Measurements from ENCODE around the gene TTYH2. TPM values are rescaled to one million over a fixed set of nuclear protein-coding genes. Genes with fewer than 3 reads are reported as not detected.
"Not testable (repeated sequence)": the region's sequence is repeated elsewhere in the genome, so short reads cannot be mapped to it uniquely, and the experiment has no call there.

The TTYH2 gene
- total and polyA plus RNA-seq, 5 experiments from 2014 or later, result 0.57 to 9.6 (median 2.2) TPM

- Mint-ChIP-seq H3K27ac (peak overlapping the region in 2 of 10 donors; percentile 1 to 29), H3K4me3 (no peak overlapping the region), H3K4me1 (peaks cover 0 to 9% (median 5%) of the 10 kb centered on the region in 4 donors), H3K9me3 (no peaks in the 10 kb centered on the region), H3K27me3 (no peaks in the 10 kb centered on the region), H3K36me3 (peaks cover 0 to 2% (median 0%) of the 10 kb centered on the region in 3 donors)
- ATAC-seq (no peak), DNase-seq (no peak)
- POLR2A ChIA-PET, result no interaction called here
These were observed 32.5 kb downstream of the TTYH2 start for GRCh38 chr17:74245871-74246270.

DNA sequence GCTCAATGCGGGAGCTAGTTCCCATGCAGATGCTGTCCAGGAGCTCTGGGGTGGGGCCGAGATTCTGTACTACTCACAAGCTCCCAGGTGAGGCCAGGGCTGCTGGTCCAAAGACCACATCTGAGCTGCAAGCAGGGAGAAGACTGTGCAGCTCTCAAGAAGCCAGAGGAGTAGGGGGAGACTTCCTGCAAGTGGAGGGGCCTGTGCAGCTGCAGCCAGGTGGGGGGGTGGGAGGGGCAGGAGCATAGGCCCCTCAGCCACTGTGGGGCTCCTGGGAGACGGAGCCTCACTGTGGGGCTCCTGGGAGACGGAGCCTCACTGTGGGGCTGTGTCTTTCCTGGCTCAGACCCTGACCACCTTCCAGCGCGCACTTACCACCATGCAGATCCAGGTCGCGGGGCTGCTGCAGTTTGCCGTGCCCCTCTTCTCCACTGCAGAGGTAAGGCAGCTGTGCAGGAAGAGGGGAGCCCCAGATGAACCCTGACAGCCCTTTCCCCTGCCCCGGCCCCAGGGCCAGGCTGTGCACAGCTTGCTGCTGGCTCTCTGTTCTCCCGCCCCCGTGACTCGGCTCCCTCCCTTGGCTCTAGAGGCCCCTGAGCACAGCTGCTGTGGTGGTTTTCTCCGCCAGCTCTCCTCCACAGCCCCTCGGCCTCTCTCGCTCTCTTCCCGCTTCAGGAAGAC lies 36.4 kb downstream of the TTYH2 start:
- H3K9me3 Mint-ChIP-seq, result no peaks in the 10 kb centered on the region
- no peak for DNase-seq
- peaks cover 0 to 9% (median 6%) of the 10 kb centered on the region in 4 donors for H3K4me1 Mint-ChIP-seq
- peak overlapping the region in 1 of 10 donors; percentile 59 for H3K27ac Mint-ChIP-seq
- no peaks in the 10 kb centered on the region for H3K36me3 Mint-ChIP-seq
- ATAC-seq, result no peak
- POLR2A ChIA-PET, result no interaction called here
- H3K27me3 Mint-ChIP-seq, result no peaks in the 10 kb centered on the region
- H3K4me3 Mint-ChIP-seq, result no peak overlapping the region

DNA sequence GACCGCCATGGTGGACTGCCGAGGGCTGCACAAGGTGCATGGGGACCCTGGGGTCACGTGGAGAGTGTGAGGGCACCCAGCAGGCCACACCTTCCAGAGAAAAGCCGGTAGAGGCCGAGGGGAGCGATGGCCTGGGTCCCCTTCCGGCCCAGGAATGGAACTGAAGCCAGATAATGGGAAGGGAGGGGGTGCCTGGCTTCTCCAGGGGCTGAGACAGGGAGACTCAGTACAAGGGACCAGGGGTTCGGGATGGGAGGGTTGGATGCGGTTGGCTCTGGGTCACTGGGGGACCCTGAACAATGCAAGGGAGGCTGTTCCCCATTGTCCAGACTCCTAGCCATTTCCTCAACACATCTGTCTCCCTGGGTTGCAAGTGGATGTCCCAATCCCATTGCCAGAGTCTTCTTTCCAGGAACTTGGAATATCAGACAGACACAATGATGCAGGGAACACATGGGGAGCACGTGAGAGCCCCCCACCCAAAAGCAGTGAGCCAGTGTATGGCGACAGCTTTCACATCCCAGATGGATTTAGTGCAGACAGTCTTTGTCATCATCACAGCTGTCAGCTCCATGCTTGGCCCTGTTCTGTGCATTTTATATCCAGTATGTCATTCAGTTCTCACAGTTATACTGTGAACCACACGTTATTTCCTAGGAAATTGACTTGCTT lies 37.1 kb downstream of the TTYH2 start:
- no peaks in the 10 kb centered on the region for H3K9me3 Mint-ChIP-seq

DNA sequence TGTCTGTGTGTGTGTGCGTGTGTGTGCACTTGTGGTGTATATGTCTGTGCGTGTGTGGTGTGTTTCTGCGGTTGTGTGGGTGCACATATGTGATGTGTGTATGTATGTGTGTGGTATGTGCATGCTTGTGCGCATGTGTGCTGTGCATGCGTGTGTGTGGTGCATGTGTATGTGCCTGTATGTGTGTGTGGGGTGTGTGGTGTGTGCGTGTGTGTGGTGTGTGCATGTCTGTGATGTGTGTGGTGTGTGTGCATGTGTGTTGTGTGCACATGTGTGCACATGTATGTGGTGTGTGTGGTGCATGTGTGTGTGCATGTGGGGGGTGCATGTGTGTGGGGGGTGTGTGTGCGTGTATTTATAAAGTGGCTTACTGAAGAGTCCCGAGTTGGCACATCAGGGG lies 37.7 kb downstream of the TTYH2 start:
- Mint-ChIP-seq H3K4me3 (no peak overlapping the region), H3K36me3 (no peaks in the 10 kb centered on the region), H3K27me3 (no peaks in the 10 kb centered on the region), H3K4me1 (peaks cover 0 to 9% (median 6%) of the 10 kb centered on the region in 4 donors), H3K9me3 (no peaks in the 10 kb centered on the region), H3K27ac (no peak overlapping the region)
- ATAC-seq (no peak), DNase-seq (no peak)
- POLR2A ChIA-PET, result no interaction called here

More for the DNA sequence above, 37.1 kb downstream of the TTYH2 start:
- peaks cover 0 to 9% (median 6%) of the 10 kb centered on the region in 4 donors for H3K4me1 Mint-ChIP-seq
- POLR2A ChIA-PET, result no interaction called here
- no peak overlapping the region for H3K4me3 Mint-ChIP-seq
- no peak overlapping the region for H3K27ac Mint-ChIP-seq
- ATAC-seq (no peak), DNase-seq (no peak)
- no peaks in the 10 kb centered on the region for H3K27me3 Mint-ChIP-seq
- H3K36me3 Mint-ChIP-seq, result no peaks in the 10 kb centered on the region

DNA sequence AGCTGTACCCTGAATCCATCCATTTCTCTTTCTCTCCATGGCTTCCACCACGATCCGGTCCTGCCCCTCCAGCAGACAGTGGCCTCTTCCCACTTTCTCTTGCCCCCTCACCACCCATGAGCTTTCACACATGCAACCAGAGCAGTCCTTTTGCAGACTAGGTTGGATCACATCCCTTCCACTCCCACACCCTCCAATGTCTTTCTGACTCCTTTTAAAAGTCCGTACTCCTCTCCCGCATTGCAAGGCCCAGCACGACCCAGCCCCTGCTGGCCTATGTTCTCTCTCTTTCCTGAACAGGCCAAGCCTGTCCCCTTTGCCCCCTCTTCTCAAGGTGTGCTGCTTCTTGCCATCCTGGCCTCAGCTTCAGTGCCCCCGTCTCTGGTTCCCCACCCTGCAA lies 38.2 kb downstream of the TTYH2 start:
- POLR2A ChIA-PET, result no interaction called here
- peak overlapping the region in 1 of 10 donors; percentile 79 for H3K27ac Mint-ChIP-seq
- no peaks in the 10 kb centered on the region for H3K36me3 Mint-ChIP-seq
- DNase-seq, result no peak
- no peak overlapping the region for H3K4me3 Mint-ChIP-seq
- H3K27me3 Mint-ChIP-seq, result no peaks in the 10 kb centered on the region
- no peaks in the 10 kb centered on the region for H3K9me3 Mint-ChIP-seq
- peaks cover 0 to 9% (median 6%) of the 10 kb centered on the region in 4 donors for H3K4me1 Mint-ChIP-seq
- no peak for ATAC-seq

- Mint-ChIP-seq H3K36me3 (no peaks in the 10 kb centered on the region), H3K9me3 (no peaks in the 10 kb centered on the region), H3K27ac (peak overlapping the region in 1 of 10 donors; percentile 79), H3K4me3 (no peak overlapping the region), H3K4me1 (peaks cover 0 to 9% (median 6%) of the 10 kb centered on the region in 4 donors), H3K27me3 (no peaks in the 10 kb centered on the region)
- POLR2A ChIA-PET, result no interaction called here
- no peak for ATAC-seq
- DNase-seq, result no peak
These were observed 38.8 kb downstream of the TTYH2 start for GRCh38 chr17:74252211-74252610.

GRCh38 chr17:74253036-74253435 lies 39.7 kb downstream of the TTYH2 start:
- no peak for DNase-seq
- H3K36me3 Mint-ChIP-seq, result no peaks in the 10 kb centered on the region
- no peaks in the 10 kb centered on the region for H3K9me3 Mint-ChIP-seq
- H3K27ac Mint-ChIP-seq, result peak overlapping the region in 1 of 10 donors; percentile 79
- H3K4me3 Mint-ChIP-seq, result no peak overlapping the region
- H3K4me1 Mint-ChIP-seq, result peaks cover 0 to 9% (median 6%) of the 10 kb centered on the region in 4 donors
- no peak for ATAC-seq
- POLR2A ChIA-PET, result no interaction called here
- no peaks in the 10 kb centered on the region for H3K27me3 Mint-ChIP-seq

DNA sequence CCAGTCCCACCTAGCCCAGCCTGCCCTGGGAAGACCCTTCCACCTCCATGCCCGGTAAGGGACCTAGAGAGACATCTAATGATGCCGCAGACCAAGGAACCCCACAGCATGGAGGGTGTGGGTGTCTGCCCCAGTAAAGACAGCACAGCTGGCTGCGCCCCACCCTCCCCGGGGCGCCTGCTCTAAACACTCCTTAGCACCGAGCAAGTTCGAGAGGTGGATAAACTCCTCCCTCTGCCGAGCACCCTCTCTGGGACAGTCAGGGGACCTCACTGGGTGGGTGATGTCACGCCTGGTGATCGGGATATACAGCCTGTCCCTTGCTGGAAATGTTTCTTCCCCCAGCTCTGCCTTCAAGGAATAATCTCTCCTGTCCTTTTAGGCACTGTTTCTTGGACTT lies 43.9 kb downstream of the TTYH2 start:
- DNase-seq (no peak), ATAC-seq (no peak)
- Mint-ChIP-seq H3K36me3 (no peaks in the 10 kb centered on the region), H3K4me3 (no peak overlapping the region), H3K9me3 (no peaks in the 10 kb centered on the region), H3K4me1 (peaks cover 0 to 3% (median 0%) of the 10 kb centered on the region in 4 donors), H3K27me3 (no peaks in the 10 kb centered on the region), H3K27ac (peak overlapping the region in 1 of 10 donors; percentile 34)
- POLR2A ChIA-PET, result no interaction called here

DNA sequence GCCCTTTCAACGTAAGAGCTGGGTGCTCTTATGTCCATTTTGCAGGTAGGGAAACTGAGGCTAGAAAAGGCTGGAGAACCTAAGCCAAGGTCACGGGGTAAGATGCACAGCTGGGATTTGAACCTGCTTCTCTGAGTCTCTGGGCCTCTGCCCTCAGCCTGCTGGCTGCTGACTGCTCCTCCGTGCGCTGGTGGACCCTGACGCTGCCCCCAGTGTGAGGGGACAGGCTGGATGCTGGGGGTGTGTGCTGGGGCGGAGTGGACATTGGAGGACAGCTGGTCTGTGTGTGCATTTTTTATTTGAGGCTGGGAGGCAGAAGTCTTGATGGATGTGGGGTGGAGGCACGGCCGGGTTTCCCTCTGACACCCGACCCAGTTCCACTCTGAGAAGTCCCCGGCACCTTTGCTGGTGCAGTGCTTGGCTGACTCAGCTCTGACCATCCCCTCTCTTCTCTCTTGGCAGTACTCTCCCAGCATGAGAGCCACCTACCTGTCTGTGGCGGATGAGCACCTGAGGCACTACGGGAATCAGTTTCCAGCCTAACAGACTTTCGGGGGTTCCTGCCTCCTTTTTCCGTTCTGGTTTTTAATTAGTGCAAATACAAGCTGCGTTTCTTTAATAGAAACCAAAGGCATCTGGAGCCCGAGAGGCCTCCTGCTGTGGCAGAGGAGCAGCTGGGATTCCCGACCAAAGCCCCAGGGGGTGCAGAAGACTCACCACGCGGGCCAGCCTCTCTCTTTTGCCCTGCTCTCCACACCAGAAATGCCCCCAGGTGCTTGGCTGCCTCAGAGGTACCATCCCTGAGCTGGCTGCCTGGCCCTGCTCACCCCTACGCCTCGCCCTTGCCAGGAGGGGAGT lies 46.5 kb downstream of the TTYH2 start:
- Mint-ChIP-seq H3K4me1 (peaks cover 0 to 3% (median 0%) of the 10 kb centered on the region in 4 donors), H3K36me3 (no peaks in the 10 kb centered on the region), H3K27me3 (no peaks in the 10 kb centered on the region), H3K27ac (peak overlapping the region in 1 of 10 donors; percentile 77), H3K9me3 (no peaks in the 10 kb centered on the region), H3K4me3 (no peak overlapping the region)
- DNase-seq, result no peak
- no peak for ATAC-seq
- POLR2A ChIA-PET, result interaction anchor here (1.0 to 1.1 kb wide), 2 partner anchors 27 to 37 kb away, joined by 3 read pairs; no protein-coding TSS in a partner anchor

GRCh38 chr17:74260525-74260850 lies 47.1 kb downstream of the TTYH2 start:
- no peak overlapping the region for H3K27ac Mint-ChIP-seq
- no peaks in the 10 kb centered on the region for H3K27me3 Mint-ChIP-seq
- POLR2A ChIA-PET, result interaction anchor here (1.0 to 1.1 kb wide), 2 partner anchors 27 to 36 kb away, joined by 3 read pairs; no protein-coding TSS in a partner anchor
- H3K9me3 Mint-ChIP-seq, result no peaks in the 10 kb centered on the region
- ATAC-seq, result no peak
- no peaks in the 10 kb centered on the region for H3K36me3 Mint-ChIP-seq
- DNase-seq, result no peak
- peaks cover 0 to 3% (median 0%) of the 10 kb centered on the region in 4 donors for H3K4me1 Mint-ChIP-seq
- no peak overlapping the region for H3K4me3 Mint-ChIP-seq

DNA sequence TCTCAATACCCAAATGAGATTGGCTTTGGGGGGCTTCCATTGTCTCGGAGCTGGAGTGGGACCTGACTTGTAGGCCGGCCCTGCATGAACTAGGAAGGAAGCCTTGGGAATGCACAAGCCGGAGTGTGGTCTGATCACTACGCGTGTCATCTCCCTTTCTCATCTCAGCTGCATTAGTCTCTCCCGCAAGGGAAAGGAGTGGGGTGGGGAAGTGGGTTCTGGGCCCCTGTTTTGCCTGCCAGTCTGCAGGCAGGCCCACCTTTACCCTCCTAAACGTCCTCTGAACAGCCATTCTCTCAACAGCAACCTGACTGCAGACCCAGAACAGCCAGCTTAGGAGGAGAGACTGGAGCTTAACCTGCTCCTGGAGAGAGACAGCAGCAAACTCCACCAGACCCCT lies 49.2 kb downstream of the TTYH2 start:
- Mint-ChIP-seq H3K27ac (no peak overlapping the region), H3K4me3 (no peak overlapping the region), H3K9me3 (no peaks in the 10 kb centered on the region), H3K4me1 (peaks cover under 1 to 4% (median 2%) of the 10 kb centered on the region in 4 donors), H3K27me3 (peaks cover 0 to 7% (median 3%) of the 10 kb centered on the region in 5 donors), H3K36me3 (no peaks in the 10 kb centered on the region)
- POLR2A ChIA-PET, result no interaction called here
- DNase-seq (no peak), ATAC-seq (no peak)

DNA sequence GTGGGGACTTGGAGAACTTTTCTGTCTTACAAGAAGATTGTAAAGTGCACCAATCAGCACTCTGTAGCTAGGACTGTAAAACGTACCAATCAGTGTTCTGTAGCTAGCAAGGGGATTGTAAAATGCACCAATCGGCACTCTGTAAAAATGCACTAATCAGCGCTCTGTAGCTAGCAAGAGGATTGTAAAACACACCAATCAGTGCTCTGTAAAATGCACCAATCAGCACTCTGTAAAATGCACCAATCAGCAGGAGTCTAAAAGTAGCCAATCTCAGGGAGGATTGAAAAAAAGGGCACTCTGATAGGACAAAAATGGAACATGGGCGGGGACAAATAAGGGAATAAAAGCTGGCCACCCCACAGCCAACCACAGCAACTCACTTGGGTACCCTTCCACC lies 53.7 kb downstream of the TTYH2 start:
- ATAC-seq, H3K9me3 Mint-ChIP-seq, POLR2A ChIA-PET, H3K4me3 Mint-ChIP-seq, H3K36me3 Mint-ChIP-seq, H3K27ac Mint-ChIP-seq, DNase-seq: not testable (repeated sequence)
- H3K4me1 Mint-ChIP-seq, result peaks cover 6 to 16% (median 10%) of the 10 kb centered on the region in 4 donors
- H3K27me3 Mint-ChIP-seq, result peaks cover 3 to 14% (median 10%) of the 10 kb centered on the region in 5 donors

- Mint-ChIP-seq H3K9me3 (no peaks in the 10 kb centered on the region), H3K36me3 (no peaks in the 10 kb centered on the region), H3K4me1 (peaks cover 6 to 16% (median 10%) of the 10 kb centered on the region in 4 donors), H3K27ac (no peak overlapping the region), H3K4me3 (peak overlapping the region in 1 of 10 donors; percentile 41), H3K27me3 (peaks cover 3 to 14% (median 10%) of the 10 kb centered on the region in 5 donors)
- POLR2A ChIA-PET, result no interaction called here
- ATAC-seq, result no peak
- no peak for DNase-seq
These were observed 54.2 kb downstream of the TTYH2 start for GRCh38 chr17:74267579-74267978.
